H9 (cell line): Measurements from ENCODE around the gene RNF17. TPM values are rescaled to one million over a fixed set of nuclear protein-coding genes. Genes with fewer than 3 reads are reported as not detected.

Source experiments
- DNase-seq: peaks from one replicate; pipeline ENCODE4 v3.0.0-alpha.2; 2017
- H2AFZ ChIP-seq: one replicate; pipeline ENCODE4 v1.6.1; 2013; ENCODE audit warnings: mild to moderate bottlenecking, low read length, control low read depth, moderate library complexity
- H2AK5ac ChIP-seq: 2 replicates; pipeline ENCODE4 v1.6.1; 2013; ENCODE audit warnings: low read length, control low read depth, mixed read lengths; ENCODE audit not compliant: insufficient read length
- H2BK120ac ChIP-seq: one replicate; pipeline ENCODE4 v1.6.1; 2013; ENCODE audit warnings: low read depth, mild to moderate bottlenecking, low read length, control low read depth, inconsistent platforms; ENCODE audit not compliant: poor library complexity, severe bottlenecking
- H2BK12ac ChIP-seq: 2 replicates; pipeline ENCODE4 v1.6.1; 2013; ENCODE audit warnings: low read length, control low read depth, mixed read lengths, low read depth; ENCODE audit not compliant: insufficient read length
- H2BK15ac ChIP-seq: 2 replicates; pipeline ENCODE4 v1.6.1; 2013; ENCODE audit warnings: low read depth, low read length, control low read depth
- H2BK20ac ChIP-seq: one replicate; pipeline ENCODE4 v1.6.1; 2013; ENCODE audit warnings: low read depth, mild to moderate bottlenecking, low read length, control low read depth, inconsistent platforms; ENCODE audit not compliant: poor library complexity, severe bottlenecking
- H2BK5ac ChIP-seq: 2 replicates; pipeline ENCODE4 v1.6.1; 2013; ENCODE audit warnings: low read length, control low read depth, mixed read lengths; ENCODE audit not compliant: insufficient read length
- H3K14ac ChIP-seq: 2 replicates; pipeline ENCODE4 v1.6.1; 2013; ENCODE audit warnings: low read length, control low read depth; ENCODE audit not compliant: insufficient read depth
- H3K18ac ChIP-seq: 2 replicates; pipeline ENCODE4 v1.6.1; 2013; ENCODE audit warnings: low read depth, mild to moderate bottlenecking, mixed read lengths, low read length, control low read depth; ENCODE audit not compliant: insufficient read length
- H3K23ac ChIP-seq: 2 replicates; pipeline ENCODE4 v1.6.1; 2013; ENCODE audit warnings: low read length, control low read depth, mixed read lengths, low read depth; ENCODE audit not compliant: insufficient read length
- H3K23me2 ChIP-seq: 2 replicates; pipeline ENCODE4 v1.6.1; 2013; ENCODE audit warnings: low read depth, mild to moderate bottlenecking, mixed read lengths, low read length, control low read depth; ENCODE audit not compliant: insufficient read length, poor library complexity, severe bottlenecking
- H3K27ac ChIP-seq: 2 replicates; pipeline ENCODE4 v1.5.1; 2013; ENCODE audit warnings: low read length, control low read depth, mixed read lengths, low read depth; ENCODE audit not compliant: insufficient read length
- H3K27me3 ChIP-seq: 2 replicates; pipeline ENCODE4 v1.6.1; 2013; ENCODE audit warnings: low read length, control low read depth, inconsistent platforms; ENCODE audit not compliant: insufficient read depth
- H3K4ac ChIP-seq: 2 replicates; pipeline ENCODE4 v1.6.1; 2013; ENCODE audit warnings: low read depth, mild to moderate bottlenecking, control low read depth, inconsistent platforms, low read length, moderate library complexity
- H3K4me1 ChIP-seq: 2 replicates; pipeline ENCODE4 v1.6.1; 2013; ENCODE audit warnings: low read length, control low read depth, inconsistent platforms; ENCODE audit not compliant: insufficient read depth
- H3K4me2 ChIP-seq: 2 replicates; pipeline ENCODE4 v1.6.1; 2013; ENCODE audit warnings: low read length, control low read depth, mixed read lengths; ENCODE audit not compliant: insufficient read length, insufficient read depth
- H3K56ac ChIP-seq: 2 replicates; pipeline ENCODE4 v1.6.1; 2013; ENCODE audit warnings: low read depth, mild to moderate bottlenecking, mixed read lengths, low read length, control low read depth; ENCODE audit not compliant: insufficient read length
- H3K79me1 ChIP-seq: 2 replicates; pipeline ENCODE4 v1.6.1; 2013; ENCODE audit warnings: low read depth, mild to moderate bottlenecking, moderate library complexity, low read length, control low read depth, inconsistent platforms; ENCODE audit not compliant: insufficient read depth, poor library complexity, severe bottlenecking
- H3K79me2 ChIP-seq: 2 replicates; pipeline ENCODE4 v1.6.1; 2013; ENCODE audit warnings: low read length, control low read depth, inconsistent platforms; ENCODE audit not compliant: insufficient read depth
- H3K9ac ChIP-seq: 2 replicates; pipeline ENCODE4 v1.6.1; 2013; ENCODE audit warnings: low read length, control low read depth, mixed read lengths; ENCODE audit not compliant: insufficient read length; ENCODE audit errors: extremely low read depth
- H3K9me3 ChIP-seq: one replicate; pipeline ENCODE4 v1.6.1; 2013; ENCODE audit warnings: low read depth, low read length, inconsistent platforms; ENCODE audit not compliant: control insufficient read depth
- H3T11ph ChIP-seq: one replicate; pipeline ENCODE4 v1.6.1; 2013; ENCODE audit warnings: mild to moderate bottlenecking, low read length, control low read depth, inconsistent platforms
- H4K20me1 ChIP-seq: one replicate; pipeline ENCODE4 v1.6.1; 2013; ENCODE audit not compliant: control insufficient read depth, insufficient read length, insufficient read depth
- H4K5ac ChIP-seq: 2 replicates; pipeline ENCODE4 v1.6.1; 2013; ENCODE audit warnings: low read depth, mild to moderate bottlenecking, mixed read lengths, low read length, control low read depth; ENCODE audit not compliant: insufficient read length
- H4K8ac ChIP-seq: replicated peaks from 2 replicates; pipeline ENCODE4 v1.6.1; 2013; ENCODE audit warnings: low read length, control low read depth, mixed read lengths, low read depth; ENCODE audit not compliant: insufficient read length
- H4K91ac ChIP-seq: 2 replicates; pipeline ENCODE4 v1.6.1; 2013; ENCODE audit warnings: low read depth, mild to moderate bottlenecking, moderate library complexity, mixed read lengths, low read length, control low read depth; ENCODE audit not compliant: insufficient read length
- H3K27ac Mint-ChIP-seq, 3 experiments: 2 replicates in 2 of 3; 3 replicates in 1 of 3; pipeline ENCODE4 v1.8.0; 2020 to 2021; ENCODE audit warnings: mixed read lengths in 3 of 3, mild to moderate bottlenecking in 1 of 3, moderate library complexity in 1 of 3
- H3K27me3 Mint-ChIP-seq: 2 replicates; pipeline ENCODE4 v1.8.0; 2021; ENCODE audit warnings: low read depth, mild to moderate bottlenecking, moderate library complexity, mixed read lengths
- H3K36me3 Mint-ChIP-seq, 3 experiments: 2 replicates in 2 of 3; 3 replicates in 1 of 3; pipeline ENCODE4 v1.8.0; 2020 to 2021; ENCODE audit warnings: low read depth in 3 of 3, mixed read lengths in 3 of 3; ENCODE audit not compliant: insufficient read depth in 1 of 3
- H3K4me1 Mint-ChIP-seq, 2 experiments: 2 replicates each; pipeline ENCODE4 v1.8.0; 2020; ENCODE audit warnings: mixed read lengths in 2 of 2
- H3K4me3 Mint-ChIP-seq, 2 experiments: 2 replicates in 1 of 2; 3 replicates in 1 of 2; pipeline ENCODE4 v1.8.0; 2020 to 2021; ENCODE audit warnings: mild to moderate bottlenecking in 2 of 2, mixed read lengths in 2 of 2, moderate library complexity in 1 of 2
- H3K9me3 Mint-ChIP-seq, 2 experiments: 2 replicates in 1 of 2; 3 replicates in 1 of 2; pipeline ENCODE4 v1.8.0; 2020; ENCODE audit warnings: mild to moderate bottlenecking in 2 of 2, mixed read lengths in 2 of 2, moderate library complexity in 1 of 2
- WGBS: extraction: QIAGEN DNeasy Blood & Tissue Kit; methylation state at CpG from one replicate; pipeline ENCODE4 v1.1.7; 2013; ENCODE audit warnings: missing lambda C conversion rate, low lambda C conversion rate, mixed read lengths; ENCODE audit not compliant: insufficient read length; ENCODE audit errors: extremely low coverage; 5-methylcytosine and 5-hydroxymethylcytosine counted together
- total RNA-seq: library from RNA; stranded (reverse); gene quantifications from 2 replicates; pipeline ENCODE4 v1.2.1, GENCODE V29; 2021
- TF ChIP-seq, protein P1 (sequence below): fragments of 200-600 bp; sonication (generic); conservative IDR thresholded peaks from 3 replicates; pipeline ENCODE4 v1.8.0; 2021; ENCODE audit warnings: antibody characterized with exemption, mild to moderate bottlenecking

RNF17 gene
- total RNA-seq, 1 experiment from 2014 or later, result not detected

DNA sequence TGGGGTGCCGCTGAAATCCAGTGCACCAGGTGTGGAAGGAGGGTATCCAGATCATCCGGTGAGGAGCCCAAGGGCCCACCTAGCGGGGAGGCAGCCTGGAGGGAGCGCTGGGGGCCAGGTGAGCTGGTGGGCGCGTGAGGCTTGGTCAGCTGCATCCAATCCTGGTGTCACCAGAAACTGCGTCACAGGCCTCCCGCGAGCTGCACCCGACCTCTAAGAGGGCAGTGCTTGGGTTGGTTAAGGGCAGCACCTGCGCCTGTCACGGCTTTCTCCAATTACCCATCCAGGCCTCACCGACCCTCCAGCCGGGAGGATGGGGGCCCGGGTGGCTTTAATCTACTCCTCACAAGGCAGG lies 284 bp downstream of the RNF17 start:
- Mint-ChIP-seq H3K27ac (no peak overlapping the region), H3K4me3 (no peak overlapping the region), H3K4me1 (peaks cover 5% of the 10 kb centered on the region in 2 experiments; a peak in 3 of 4 replicates), H3K36me3 (no peaks in the 10 kb centered on the region), H3K9me3 (no peaks in the 10 kb centered on the region), H3K27me3 (no peaks in the 10 kb centered on the region)
- H2BK120ac ChIP-seq, result no peak overlapping the region
- H3K27ac ChIP-seq, result no peak overlapping the region
- H3K79me1 ChIP-seq, result no peaks in the 10 kb centered on the region
- H3T11ph ChIP-seq, result no peak overlapping the region
- TF ChIP-seq, protein P1, sequence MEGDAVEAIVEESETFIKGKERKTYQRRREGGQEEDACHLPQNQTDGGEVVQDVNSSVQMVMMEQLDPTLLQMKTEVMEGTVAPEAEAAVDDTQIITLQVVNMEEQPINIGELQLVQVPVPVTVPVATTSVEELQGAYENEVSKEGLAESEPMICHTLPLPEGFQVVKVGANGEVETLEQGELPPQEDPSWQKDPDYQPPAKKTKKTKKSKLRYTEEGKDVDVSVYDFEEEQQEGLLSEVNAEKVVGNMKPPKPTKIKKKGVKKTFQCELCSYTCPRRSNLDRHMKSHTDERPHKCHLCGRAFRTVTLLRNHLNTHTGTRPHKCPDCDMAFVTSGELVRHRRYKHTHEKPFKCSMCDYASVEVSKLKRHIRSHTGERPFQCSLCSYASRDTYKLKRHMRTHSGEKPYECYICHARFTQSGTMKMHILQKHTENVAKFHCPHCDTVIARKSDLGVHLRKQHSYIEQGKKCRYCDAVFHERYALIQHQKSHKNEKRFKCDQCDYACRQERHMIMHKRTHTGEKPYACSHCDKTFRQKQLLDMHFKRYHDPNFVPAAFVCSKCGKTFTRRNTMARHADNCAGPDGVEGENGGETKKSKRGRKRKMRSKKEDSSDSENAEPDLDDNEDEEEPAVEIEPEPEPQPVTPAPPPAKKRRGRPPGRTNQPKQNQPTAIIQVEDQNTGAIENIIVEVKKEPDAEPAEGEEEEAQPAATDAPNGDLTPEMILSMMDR, result no peak
- H3K4ac ChIP-seq, result no peak overlapping the region
- H3K23ac ChIP-seq, result no peak overlapping the region
- no peaks in the 10 kb centered on the region for H3K79me2 ChIP-seq
- H4K5ac ChIP-seq, result no peak overlapping the region
- no peaks in the 10 kb centered on the region for H3K27me3 ChIP-seq
- H3K9me3 ChIP-seq, result no peaks in the 10 kb centered on the region
- no peak overlapping the region for H4K91ac ChIP-seq
- no peaks in the 10 kb centered on the region for H3K23me2 ChIP-seq
- no CpG with 5 or more reads among the region's 15 CpGs for WGBS
- H3K4me1 ChIP-seq, result no peaks in the 10 kb centered on the region
- H2AK5ac ChIP-seq, result no peak overlapping the region
- no peaks in the 10 kb centered on the region for H4K20me1 ChIP-seq
- H2BK20ac ChIP-seq, result no peak overlapping the region
- no peak overlapping the region for H3K14ac ChIP-seq
- no peak overlapping the region for H4K8ac ChIP-seq
- H3K4me2 ChIP-seq, result no peak overlapping the region
- no peak overlapping the region for H2BK5ac ChIP-seq
- H2BK15ac ChIP-seq, result no peak overlapping the region
- no peak overlapping the region for H2AFZ ChIP-seq
- no peak overlapping the region for H3K9ac ChIP-seq
- H3K18ac ChIP-seq, result no peak overlapping the region
- no peak overlapping the region for H2BK12ac ChIP-seq
- H3K56ac ChIP-seq, result no peak overlapping the region
- no peak for DNase-seq
